ENCODE measurements around the gene RFTN1.
A peak's percentile ranks its signal among the peaks of the same experiment; 100 is the strongest.

DNA sequence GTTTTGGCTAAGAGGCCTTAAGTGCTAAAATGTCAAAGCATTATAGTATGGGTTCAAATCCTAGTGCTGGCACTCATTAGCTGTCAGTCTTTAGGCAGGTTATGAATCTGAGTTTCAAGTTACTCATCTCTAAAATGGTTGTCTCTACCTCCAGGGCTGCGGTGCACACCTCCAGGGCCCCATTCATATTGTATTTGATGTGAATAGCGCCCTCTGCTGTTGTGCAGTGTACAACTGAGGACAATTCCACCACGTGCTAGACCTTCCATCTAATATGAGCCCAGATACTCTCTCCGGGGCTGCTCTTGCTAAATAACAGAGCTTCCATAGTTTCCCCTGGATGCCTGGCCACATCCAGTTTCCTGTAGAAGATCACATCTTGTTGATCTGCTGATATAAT lies 194.2 kb downstream of the RFTN1 start:
- TF ChIP-seq, protein P1, sequence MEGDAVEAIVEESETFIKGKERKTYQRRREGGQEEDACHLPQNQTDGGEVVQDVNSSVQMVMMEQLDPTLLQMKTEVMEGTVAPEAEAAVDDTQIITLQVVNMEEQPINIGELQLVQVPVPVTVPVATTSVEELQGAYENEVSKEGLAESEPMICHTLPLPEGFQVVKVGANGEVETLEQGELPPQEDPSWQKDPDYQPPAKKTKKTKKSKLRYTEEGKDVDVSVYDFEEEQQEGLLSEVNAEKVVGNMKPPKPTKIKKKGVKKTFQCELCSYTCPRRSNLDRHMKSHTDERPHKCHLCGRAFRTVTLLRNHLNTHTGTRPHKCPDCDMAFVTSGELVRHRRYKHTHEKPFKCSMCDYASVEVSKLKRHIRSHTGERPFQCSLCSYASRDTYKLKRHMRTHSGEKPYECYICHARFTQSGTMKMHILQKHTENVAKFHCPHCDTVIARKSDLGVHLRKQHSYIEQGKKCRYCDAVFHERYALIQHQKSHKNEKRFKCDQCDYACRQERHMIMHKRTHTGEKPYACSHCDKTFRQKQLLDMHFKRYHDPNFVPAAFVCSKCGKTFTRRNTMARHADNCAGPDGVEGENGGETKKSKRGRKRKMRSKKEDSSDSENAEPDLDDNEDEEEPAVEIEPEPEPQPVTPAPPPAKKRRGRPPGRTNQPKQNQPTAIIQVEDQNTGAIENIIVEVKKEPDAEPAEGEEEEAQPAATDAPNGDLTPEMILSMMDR (IDR thresholded peaks at IDR 0.05; ENCODE audit: extremely low read depth in 1 of 2, insufficient read depth in 1 of 2, low read depth in 1 of 2, low read length in 2 of 2): peak; percentile 38 to 51
- TF ChIP-seq POLR2A (IDR thresholded peaks at IDR 0.05; ENCODE audit: low read depth, low read length) (no peak), MYC (IDR thresholded peaks at IDR 0.05; ENCODE audit: low read depth, low read length) (no peak), EZH2 (IDR thresholded peaks at IDR 0.05; ENCODE audit: borderline replicate concordance, low read depth, low read length, severe bottlenecking) (no peak)
- TF ChIP-seq, protein P2, sequence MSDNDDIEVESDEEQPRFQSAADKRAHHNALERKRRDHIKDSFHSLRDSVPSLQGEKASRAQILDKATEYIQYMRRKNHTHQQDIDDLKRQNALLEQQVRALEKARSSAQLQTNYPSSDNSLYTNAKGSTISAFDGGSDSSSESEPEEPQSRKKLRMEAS (IDR thresholded peaks at IDR 0.05; ENCODE audit: insufficient read depth, insufficient read length): no peak
